B cell (primary cell): ENCODE measurements around the gene KPNA5.

Source experiments
- CTCF ChIP-seq: fragments of 200-600 bp; IDR thresholded peaks from one replicate; pipeline ENCODE4 v1.8.0; 2022; ENCODE audit warnings: antibody characterized with exemption, mild to moderate bottlenecking
- EZH2 ChIP-seq: IDR thresholded peaks from 2 replicates; pipeline ENCODE4 v1.6.1; 2012; ENCODE audit warnings: borderline replicate concordance, low read depth, mild to moderate bottlenecking, moderate library complexity, low read length; ENCODE audit not compliant: insufficient read depth, poor library complexity, severe bottlenecking

DNA sequence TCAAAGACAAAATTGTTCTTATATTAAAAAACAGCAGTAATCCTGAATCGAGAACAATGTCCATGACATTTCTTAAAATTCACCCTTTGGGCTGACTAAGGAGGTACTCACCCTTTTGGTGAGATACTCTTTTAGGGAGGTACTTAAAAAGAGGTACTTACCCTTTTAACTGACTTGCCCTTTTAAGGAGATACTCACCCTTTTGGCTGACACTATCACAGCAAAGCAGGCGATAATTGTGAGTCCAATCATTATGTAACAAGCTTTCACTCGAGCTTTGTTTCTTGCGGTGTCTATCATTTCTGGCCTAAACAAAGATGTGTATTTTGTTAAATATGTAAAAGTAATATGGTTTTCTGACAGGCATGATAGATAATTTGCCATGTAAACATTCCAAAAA, 80.8 kb downstream of the KPNA5 start:
- TF ChIP-seq CTCF (no peak), EZH2 (no peak)
